ENCODE results near the gene RNF222. TPM values are rescaled to one million over a fixed set of nuclear protein-coding genes. Genes with fewer than 3 reads are reported as not detected.

Gene RNF222
- total and polyA plus RNA-seq, 10 of the 15 experiments (the other 5 are each of a cell fraction or from before 2014, with no cell fraction given): not detected

DNA sequence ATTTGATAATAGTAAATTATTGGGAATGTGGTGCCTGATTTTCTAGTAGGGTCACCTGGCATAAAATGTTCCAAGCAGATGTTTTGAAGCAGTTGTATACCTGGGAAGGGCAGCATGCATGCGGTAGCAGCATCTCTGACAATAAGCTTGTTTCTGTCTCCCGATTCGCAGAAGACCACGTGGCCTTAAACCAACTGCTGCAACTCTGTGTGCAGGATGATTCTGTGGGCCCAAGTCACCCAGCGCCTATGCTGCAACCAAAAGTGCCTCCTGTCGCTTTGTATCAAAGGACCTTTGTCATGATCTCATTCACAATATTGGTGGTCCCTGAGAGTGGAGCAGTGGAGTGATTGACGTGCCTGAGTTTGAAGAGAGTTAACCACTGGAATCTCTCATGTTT is 46.1 kb upstream of the RNF222 start:
- ChIA-PET CTCF (interaction anchor here (1.5 kb wide), 1 partner anchor 67 kb away, joined by 3 read pairs; the partner anchor contains the start of gene KRABD2), SMC1A (ENCODE audit: uncharacterized antibody, unreplicated experiment) (no interaction called here), RAD21 (ENCODE audit: unreplicated experiment) (no interaction called here), POLR2A (no interaction called here)
- in situ Hi-C loops (cut with MboI): no loop called here
- WGBS (ENCODE audit: insufficient coverage, insufficient replicate concordance, low lambda C conversion rate, missing lambda C conversion rate): 97% methylated on average over 7 of the region's 7 CpGs
- H3K9ac ChIP-seq (ENCODE audit: control insufficient read depth, insufficient read depth, low read length): no peak overlapping the region
- peaks cover 2% of the 10 kb centered on the region for H3K4me1 ChIP-seq (ENCODE audit: control insufficient read depth, insufficient read depth, low read length)
- H3K9me3 ChIP-seq (replicated peaks; ENCODE audit: control insufficient read depth, insufficient read depth, low read length): no peaks in the 10 kb centered on the region
- DNase-seq (ENCODE audit: low read depth, low spot score) (no peak), ATAC-seq (no peak), FAIRE-seq (no peak)
- H3K4me3 ChIP-seq: no peak overlapping the region
- 0 out of 2 replicates have a peak, but pooled peaks cover 2% of the 10 kb centered on the region for H4K20me1 ChIP-seq (ENCODE audit: control insufficient read depth, insufficient read depth)
- H2AFZ ChIP-seq (ENCODE audit: control insufficient read depth, low read depth, low read length): no peak overlapping the region
- H3K36me3 ChIP-seq (ENCODE audit: control insufficient read depth in 2 of 2, insufficient read depth in 2 of 2, low read length in 1 of 2): peaks cover 2 to 30% of the 10 kb centered on the region in 2 experiments; a peak in 3 of 4 replicates
- TF ChIP-seq SIX5 (IDR thresholded peaks at IDR 0.05; ENCODE audit: low read depth, low read length, severe bottlenecking) (no peak), KDM1A (IDR thresholded peaks at IDR 0.05; ENCODE audit: borderline replicate concordance) (no peak), RUNX3 (IDR thresholded peaks at IDR 0.05; ENCODE audit: low read length) (no peak), SRF (IDR thresholded peaks at IDR 0.05; ENCODE audit: low read depth in 2 of 2, low read length in 2 of 2) (no peak), ZNF384 (IDR thresholded peaks at IDR 0.05; ENCODE audit: borderline replicate concordance, low read depth, low read length) (no peak), BHLHE40 (IDR thresholded peaks at IDR 0.05; ENCODE audit: borderline replicate concordance in 1 of 2, low read depth in 2 of 2, low read length in 1 of 2) (no peak), RCOR1 (conservative IDR thresholded peaks at IDR 0.05; ENCODE audit: low read depth, low read length) (no peak), KLF5 (IDR thresholded peaks at IDR 0.05; ENCODE audit: partially characterized antibody) (no peak)
- TF ChIP-seq, protein P1, sequence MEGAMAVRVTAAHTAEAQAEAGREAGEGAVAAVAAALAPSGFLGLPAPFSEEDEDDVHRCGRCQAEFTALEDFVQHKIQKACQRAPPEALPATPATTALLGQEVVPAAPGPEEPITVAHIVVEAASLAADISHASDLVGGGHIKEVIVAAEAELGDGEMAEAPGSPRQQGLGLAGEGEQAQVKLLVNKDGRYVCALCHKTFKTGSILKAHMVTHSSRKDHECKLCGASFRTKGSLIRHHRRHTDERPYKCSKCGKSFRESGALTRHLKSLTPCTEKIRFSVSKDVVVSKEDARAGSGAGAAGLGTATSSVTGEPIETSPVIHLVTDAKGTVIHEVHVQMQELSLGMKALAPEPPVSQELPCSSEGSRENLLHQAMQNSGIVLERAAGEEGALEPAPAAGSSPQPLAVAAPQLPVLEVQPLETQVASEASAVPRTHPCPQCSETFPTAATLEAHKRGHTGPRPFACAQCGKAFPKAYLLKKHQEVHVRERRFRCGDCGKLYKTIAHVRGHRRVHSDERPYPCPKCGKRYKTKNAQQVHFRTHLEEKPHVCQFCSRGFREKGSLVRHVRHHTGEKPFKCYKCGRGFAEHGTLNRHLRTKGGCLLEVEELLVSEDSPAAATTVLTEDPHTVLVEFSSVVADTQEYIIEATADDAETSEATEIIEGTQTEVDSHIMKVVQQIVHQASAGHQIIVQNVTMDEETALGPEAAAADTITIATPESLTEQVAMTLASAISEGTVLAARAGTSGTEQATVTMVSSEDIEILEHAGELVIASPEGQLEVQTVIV (IDR thresholded peaks at IDR 0.05; ENCODE audit: borderline replicate concordance, partially characterized antibody): no peak
- TF ChIP-seq, protein P2, sequence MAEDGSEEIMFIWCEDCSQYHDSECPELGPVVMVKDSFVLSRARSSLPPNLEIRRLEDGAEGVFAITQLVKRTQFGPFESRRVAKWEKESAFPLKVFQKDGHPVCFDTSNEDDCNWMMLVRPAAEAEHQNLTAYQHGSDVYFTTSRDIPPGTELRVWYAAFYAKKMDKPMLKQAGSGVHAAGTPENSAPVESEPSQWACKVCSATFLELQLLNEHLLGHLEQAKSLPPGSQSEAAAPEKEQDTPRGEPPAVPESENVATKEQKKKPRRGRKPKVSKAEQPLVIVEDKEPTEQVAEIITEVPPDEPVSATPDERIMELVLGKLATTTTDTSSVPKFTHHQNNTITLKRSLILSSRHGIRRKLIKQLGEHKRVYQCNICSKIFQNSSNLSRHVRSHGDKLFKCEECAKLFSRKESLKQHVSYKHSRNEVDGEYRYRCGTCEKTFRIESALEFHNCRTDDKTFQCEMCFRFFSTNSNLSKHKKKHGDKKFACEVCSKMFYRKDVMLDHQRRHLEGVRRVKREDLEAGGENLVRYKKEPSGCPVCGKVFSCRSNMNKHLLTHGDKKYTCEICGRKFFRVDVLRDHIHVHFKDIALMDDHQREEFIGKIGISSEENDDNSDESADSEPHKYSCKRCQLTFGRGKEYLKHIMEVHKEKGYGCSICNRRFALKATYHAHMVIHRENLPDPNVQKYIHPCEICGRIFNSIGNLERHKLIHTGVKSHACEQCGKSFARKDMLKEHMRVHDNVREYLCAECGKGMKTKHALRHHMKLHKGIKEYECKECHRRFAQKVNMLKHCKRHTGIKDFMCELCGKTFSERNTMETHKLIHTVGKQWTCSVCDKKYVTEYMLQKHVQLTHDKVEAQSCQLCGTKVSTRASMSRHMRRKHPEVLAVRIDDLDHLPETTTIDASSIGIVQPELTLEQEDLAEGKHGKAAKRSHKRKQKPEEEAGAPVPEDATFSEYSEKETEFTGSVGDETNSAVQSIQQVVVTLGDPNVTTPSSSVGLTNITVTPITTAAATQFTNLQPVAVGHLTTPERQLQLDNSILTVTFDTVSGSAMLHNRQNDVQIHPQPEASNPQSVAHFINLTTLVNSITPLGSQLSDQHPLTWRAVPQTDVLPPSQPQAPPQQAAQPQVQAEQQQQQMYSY (CRISPR knock-in tag; IDR thresholded peaks at IDR 0.05): no peak
- intact Hi-C loops (cut with micrococcal nuclease; ENCODE audit: unreplicated experiment): no loop called here
- BruUV-seq (replicated peaks): no TSS peak
- H3K27ac ChIP-seq (ENCODE audit: control insufficient read depth, insufficient read depth): no peak overlapping the region
- H3K27me3 ChIP-seq (replicated peaks in 1 of 2; ENCODE audit: control insufficient read depth in 2 of 2, insufficient read depth in 2 of 2, low read length in 1 of 2): no peaks in the 10 kb centered on the region
- no peak overlapping the region for H3K4me2 ChIP-seq (ENCODE audit: control insufficient read depth, insufficient read depth)
- H3K79me2 ChIP-seq (ENCODE audit: control insufficient read depth, insufficient read depth, low read length): peaks cover 35% of the 10 kb centered on the region
